ENCODE data around the gene IMPACT.

GRCh38 chr18:24414349-24415003, 12.0 kb upstream of the IMPACT start:
- TF ChIP-seq CTCF (conservative IDR thresholded peaks at IDR 0.05; ENCODE audit: low read depth, low read length) (no peak), RAD21 (IDR thresholded peaks at IDR 0.05; ENCODE audit: low read length) (no peak), POLR2A (IDR thresholded peaks at IDR 0.05; ENCODE audit: low read depth, low read length) (no peak)
